Fibroblast of lung (primary cell): Measurements from ENCODE around the gene PDE4B. TPM values are rescaled to one million over a fixed set of nuclear protein-coding genes. Genes with fewer than 3 reads are reported as not detected.
"Not testable (repeated sequence)": the region's sequence is repeated elsewhere in the genome, so short reads cannot be mapped to it uniquely, and the experiment has no call there.

Experiments used
- DNase-seq, 2 donors: peaks; one replicate each; pipeline versions ENCODE4 v3.0.0 to v3.0.0-alpha.2; 2010; ENCODE audit warnings: low read depth in 2 of 2
- H2AFZ ChIP-seq: 2 replicates; pipeline ENCODE4 v1.5.1; 2012; ENCODE audit warnings: low read length, control low read depth, inconsistent platforms
- H3K27ac ChIP-seq: 2 replicates; pipeline ENCODE4 v1.5.1; 2011; ENCODE audit warnings: low read length, control low read depth; ENCODE audit not compliant: insufficient read depth
- H3K27me3 ChIP-seq: 2 replicates; pipeline ENCODE4 v1.5.1; 2011; ENCODE audit warnings: mild to moderate bottlenecking, low read length; ENCODE audit not compliant: control insufficient read depth, insufficient read depth
- H3K36me3 ChIP-seq: 2 replicates; pipeline ENCODE4 v1.5.1; 2011; ENCODE audit warnings: low read length; ENCODE audit not compliant: control insufficient read depth, insufficient read depth
- H3K4me1 ChIP-seq: 2 replicates; pipeline ENCODE4 v1.5.1; 2011; ENCODE audit warnings: low read length; ENCODE audit not compliant: control insufficient read depth, insufficient read depth; ENCODE audit errors: extremely low read depth
- H3K4me2 ChIP-seq: 2 replicates; pipeline ENCODE4 v1.5.1; 2011; ENCODE audit warnings: low read length, control low read depth; ENCODE audit not compliant: insufficient read depth; ENCODE audit errors: extremely low read depth
- H3K4me3 ChIP-seq, 4 experiments: fragments of 200-600 bp in 1 of 4; sonication (generic) in 1 of 4; replicated peaks in 1 of 4; 2 replicates each; pipeline ENCODE4 v1.5.1; 2011 to 2016; ENCODE audit warnings: low read length in 4 of 4, low read depth in 3 of 4, mild to moderate bottlenecking in 3 of 4, control low read depth in 2 of 4, inconsistent platforms in 1 of 4, mixed read lengths in 1 of 4; ENCODE audit not compliant: insufficient read depth in 1 of 4; ENCODE audit errors: control extremely low read depth in 1 of 4
- H3K79me2 ChIP-seq: 2 replicates; pipeline ENCODE4 v1.5.1; 2012; ENCODE audit warnings: mild to moderate bottlenecking, low read length, inconsistent platforms; ENCODE audit not compliant: control insufficient read depth, insufficient read depth
- H3K9ac ChIP-seq: 2 replicates; pipeline ENCODE4 v1.5.1; 2011; ENCODE audit warnings: mild to moderate bottlenecking, low read length, control low read depth; ENCODE audit not compliant: insufficient read depth
- H3K9me3 ChIP-seq: 2 replicates; pipeline ENCODE4 v1.5.1; 2012; ENCODE audit warnings: low read depth, low read length; ENCODE audit not compliant: control insufficient read depth, insufficient read depth
- H4K20me1 ChIP-seq: 2 replicates; pipeline ENCODE4 v1.5.1; 2011; ENCODE audit warnings: low read length; ENCODE audit not compliant: control insufficient read depth, insufficient read depth; ENCODE audit errors: extremely low read depth
- EZH2 ChIP-seq: IDR thresholded peaks from 2 replicates; pipeline ENCODE4 v1.5.1; 2012; ENCODE audit warnings: low read length, control low read depth, mild to moderate bottlenecking; ENCODE audit errors: missing control alignments
- polyA plus RNA-seq, 2 donors: library from polyadenylated mRNA; depleted of rRNA in 1 of 2; stranded (reverse) in 1 of 2; unstranded in 1 of 2; fragments of >200 nt; gene quantifications; 2 replicates each; pipeline ENCODE4 v1.2.1, GENCODE V29; 2011 to 2012; ENCODE audit warnings: missing spikeins in 1 of 2
- total RNA-seq: library from RNA; depleted of rRNA; stranded (reverse); fragments of >200 nt; gene quantifications from 2 replicates; pipeline ENCODE4 v1.2.1, GENCODE V29; 2014
- TF ChIP-seq, protein P1 (sequence below), 2 donors: IDR thresholded peaks in 1 of 2; conservative IDR thresholded peaks in 1 of 2; 1 replicate in 1 of 2; 2 replicates in 1 of 2; pipeline ENCODE4 v1.5.1; 2011 to 2012; ENCODE audit warnings: low read length in 2 of 2, control low read depth in 1 of 2, inconsistent platforms in 1 of 2, low read depth in 1 of 2, mild to moderate bottlenecking in 1 of 2

Gene PDE4B
- total and polyA plus RNA-seq, 2 donors (not counting 1 experiment from before 2014, with no cell fraction given): 3.7 to 19.8 TPM

DNA sequence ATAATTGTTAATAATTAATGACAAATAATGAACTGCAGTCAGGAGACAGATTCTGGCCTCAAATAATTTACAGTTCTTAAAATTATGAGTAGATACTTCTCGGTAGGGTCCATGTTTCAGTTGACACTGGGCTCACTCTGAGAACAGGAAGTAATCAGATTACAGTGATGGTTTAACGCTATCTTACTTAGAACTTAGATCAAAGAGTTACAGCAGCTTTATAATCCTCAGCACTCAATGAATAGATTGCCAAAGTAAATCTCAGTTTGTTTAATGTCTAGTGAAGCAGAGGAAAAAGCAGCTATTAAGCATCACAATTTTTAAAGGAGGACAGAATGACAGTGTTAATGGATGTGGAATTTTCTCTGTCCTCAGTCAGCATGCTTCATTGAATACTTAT, 79.6 kb downstream of the PDE4B start:
- no peak overlapping the region for H3K9ac ChIP-seq
- H2AFZ ChIP-seq: no peak overlapping the region
- H3K4me2 ChIP-seq: no peak overlapping the region
- DNase-seq: peak in 1 of 2 donors; percentile 45
- no peaks in the 10 kb centered on the region for H3K9me3 ChIP-seq
- no peaks in the 10 kb centered on the region for H3K27me3 ChIP-seq
- H3K36me3 ChIP-seq: no peaks in the 10 kb centered on the region
- no peak for TF ChIP-seq EZH2
- TF ChIP-seq, protein P1, sequence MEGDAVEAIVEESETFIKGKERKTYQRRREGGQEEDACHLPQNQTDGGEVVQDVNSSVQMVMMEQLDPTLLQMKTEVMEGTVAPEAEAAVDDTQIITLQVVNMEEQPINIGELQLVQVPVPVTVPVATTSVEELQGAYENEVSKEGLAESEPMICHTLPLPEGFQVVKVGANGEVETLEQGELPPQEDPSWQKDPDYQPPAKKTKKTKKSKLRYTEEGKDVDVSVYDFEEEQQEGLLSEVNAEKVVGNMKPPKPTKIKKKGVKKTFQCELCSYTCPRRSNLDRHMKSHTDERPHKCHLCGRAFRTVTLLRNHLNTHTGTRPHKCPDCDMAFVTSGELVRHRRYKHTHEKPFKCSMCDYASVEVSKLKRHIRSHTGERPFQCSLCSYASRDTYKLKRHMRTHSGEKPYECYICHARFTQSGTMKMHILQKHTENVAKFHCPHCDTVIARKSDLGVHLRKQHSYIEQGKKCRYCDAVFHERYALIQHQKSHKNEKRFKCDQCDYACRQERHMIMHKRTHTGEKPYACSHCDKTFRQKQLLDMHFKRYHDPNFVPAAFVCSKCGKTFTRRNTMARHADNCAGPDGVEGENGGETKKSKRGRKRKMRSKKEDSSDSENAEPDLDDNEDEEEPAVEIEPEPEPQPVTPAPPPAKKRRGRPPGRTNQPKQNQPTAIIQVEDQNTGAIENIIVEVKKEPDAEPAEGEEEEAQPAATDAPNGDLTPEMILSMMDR (conservative IDR thresholded peaks at IDR 0.05 in 1 of 2, IDR thresholded peaks at IDR 0.05 in 1 of 2; ENCODE audit: low read depth in 1 of 2, low read length in 2 of 2): no peak
- H3K27ac ChIP-seq: no peak overlapping the region
- H3K4me3 ChIP-seq: no peak overlapping the region
- no peaks in the 10 kb centered on the region for H3K79me2 ChIP-seq
- H4K20me1 ChIP-seq: no peaks in the 10 kb centered on the region
- no peaks in the 10 kb centered on the region for H3K4me1 ChIP-seq

DNA sequence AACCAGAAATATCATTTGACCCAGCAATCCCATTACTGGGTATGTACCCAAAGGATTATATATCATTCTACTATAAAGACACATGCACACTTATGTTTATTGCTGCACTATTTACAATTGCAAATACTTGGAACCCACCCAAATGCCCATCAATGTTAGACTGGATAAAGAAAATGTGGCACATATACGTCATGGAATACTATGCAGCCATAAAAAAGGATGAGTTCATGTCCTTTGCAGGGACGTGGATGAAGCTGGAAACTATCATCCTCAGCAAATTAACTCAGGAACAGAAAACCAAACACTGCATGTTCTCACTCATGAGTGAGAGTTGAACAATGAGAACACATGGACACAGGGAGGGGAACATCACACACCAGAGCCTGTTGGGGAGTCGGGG, 85.6 kb downstream of the PDE4B start:
- not testable (repeated sequence) for H3K36me3 ChIP-seq, H3K4me2 ChIP-seq, H3K9ac ChIP-seq, H2AFZ ChIP-seq, DNase-seq, H3K27me3 ChIP-seq, H3K27ac ChIP-seq, H3K9me3 ChIP-seq, H3K79me2 ChIP-seq, H4K20me1 ChIP-seq, H3K4me1 ChIP-seq, H3K4me3 ChIP-seq

DNA sequence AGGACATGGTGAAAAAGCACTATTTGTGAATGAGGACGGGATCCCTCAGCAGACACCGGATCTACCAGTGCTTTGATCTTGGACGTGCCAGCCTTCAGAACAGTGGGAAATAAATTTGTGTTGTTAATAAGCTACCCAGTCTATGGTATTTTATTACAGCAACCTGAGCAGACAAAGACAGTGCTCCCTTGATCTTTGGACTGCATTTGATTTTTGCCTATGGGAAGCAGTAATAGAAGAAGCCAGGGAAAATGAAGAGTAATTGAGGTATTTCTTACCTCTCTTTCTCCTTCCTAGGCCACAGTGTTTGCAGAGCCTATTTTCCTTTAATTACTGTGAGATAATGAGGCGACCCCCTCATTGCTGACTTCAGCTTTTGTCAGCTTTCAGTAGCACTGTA, 87.9 kb downstream of the PDE4B start:
- H3K27ac ChIP-seq: peak overlapping the region; percentile 43
- peaks cover 8% of the 10 kb centered on the region for H3K4me1 ChIP-seq
- H3K4me3 ChIP-seq: no peak overlapping the region
- no peaks in the 10 kb centered on the region for H3K27me3 ChIP-seq
- no peak overlapping the region for H3K4me2 ChIP-seq
- no peaks in the 10 kb centered on the region for H3K79me2 ChIP-seq
- no peaks in the 10 kb centered on the region for H3K36me3 ChIP-seq
- no peak overlapping the region for H3K9ac ChIP-seq
- no peak for DNase-seq
- TF ChIP-seq, protein P1 (conservative IDR thresholded peaks at IDR 0.05 in 1 of 2, IDR thresholded peaks at IDR 0.05 in 1 of 2; ENCODE audit: low read depth in 1 of 2, low read length in 2 of 2): no peak
- no peak for TF ChIP-seq EZH2
- no peaks in the 10 kb centered on the region for H4K20me1 ChIP-seq
- H2AFZ ChIP-seq: no peak overlapping the region
- no peaks in the 10 kb centered on the region for H3K9me3 ChIP-seq
